ENCODE data around the gene ATP12A.

DNA sequence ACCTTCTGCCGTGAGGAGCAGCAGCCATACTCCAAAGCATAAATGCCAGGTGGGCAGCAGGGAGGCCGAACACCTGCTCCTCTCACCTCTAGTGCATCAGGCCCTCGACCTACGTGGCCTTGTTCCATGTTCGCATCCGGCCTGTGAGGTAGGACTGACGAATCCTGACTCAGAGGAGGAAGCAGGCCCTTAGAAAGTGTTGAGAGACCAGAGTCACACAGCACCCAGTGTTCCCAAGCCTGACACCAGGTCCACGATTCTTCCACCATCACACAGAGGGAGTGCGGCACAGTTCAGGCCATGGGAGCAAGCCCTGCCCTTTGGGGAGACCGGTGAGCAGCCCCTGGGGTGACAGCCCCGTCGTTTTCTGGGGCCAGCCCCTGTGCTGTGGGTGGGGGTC lies 14.7 kb downstream of the ATP12A start:
- no peak for TF ChIP-seq CTCF (IDR thresholded peaks at IDR 0.05)
- TF ChIP-seq SIN3A (IDR thresholded peaks at IDR 0.05; ENCODE audit: borderline replicate concordance, insufficient read depth, low read depth, low read length), result no peak
- no peak for TF ChIP-seq POLR2AphosphoS5 (IDR thresholded peaks at IDR 0.05; ENCODE audit: low read depth, low read length)
- no peak for TF ChIP-seq TCF7L2 (IDR thresholded peaks at IDR 0.05; ENCODE audit: low read depth, low read length)
